ENCODE data around the gene FMNL3.

GRCh38 chr12:49626836-49627235 lies 80.4 kb downstream of the FMNL3 start:
- TF ChIP-seq CTCF (IDR thresholded peaks at IDR 0.05; ENCODE audit: low read depth, low read length, missing input control) (no peak), GABPA (IDR thresholded peaks at IDR 0.05 in 1 of 2, conservative IDR thresholded peaks at IDR 0.05 in 1 of 2) (no peak), TAF1 (conservative IDR thresholded peaks at IDR 0.05) (no peak), RAD21 (IDR thresholded peaks at IDR 0.05) (no peak), MAX (IDR thresholded peaks at IDR 0.05) (no peak), ATF3 (IDR thresholded peaks at IDR 0.05) (no peak), HNF4A (conservative IDR thresholded peaks at IDR 0.05) (no peak), REST (IDR thresholded peaks at IDR 0.05) (no peak), HNF4G (IDR thresholded peaks at IDR 0.05) (no peak), EGR1 (IDR thresholded peaks at IDR 0.05; ENCODE audit: low read depth in 2 of 2) (no peak), FOXA1 (IDR thresholded peaks at IDR 0.05) (no peak), SP1 (IDR thresholded peaks at IDR 0.05) (no peak)

All from liver (tissue), 3 donors.